ENCODE measurements around the gene NR2F2. TPM values are rescaled to one million over a fixed set of nuclear protein-coding genes. Genes with fewer than 3 reads are reported as not detected.

The NR2F2 gene
- total RNA-seq, 6 donors from 2014 or later, result 10.8 to 64.7 (median 30.1) TPM

GRCh38 chr15:96292635-96293034 lies 37.9 kb upstream of the NR2F2 start:
- H3K4me3 ChIP-seq, result no peak overlapping the region
- DNase-seq, result no peak
- H3K27me3 ChIP-seq, result no peaks in the 10 kb centered on the region
- H3K36me3 ChIP-seq, result no peaks in the 10 kb centered on the region
- TF ChIP-seq EP300 (IDR thresholded peaks at IDR 0.05) (no peak), CTCF (IDR thresholded peaks at IDR 0.05) (no peak), POLR2A (IDR thresholded peaks at IDR 0.05) (no peak), POLR2AphosphoS5 (IDR thresholded peaks at IDR 0.05) (no peak)
- no peak for ATAC-seq (ENCODE audit: low FRiP score in 2 of 2)
- 70 to 79% methylated on average over 2 of the region's 2 CpGs for WGBS, 2 donors
- H3K9me3 ChIP-seq, result no peaks in the 10 kb centered on the region
- H3K27ac ChIP-seq, result no peak overlapping the region
- no peaks in the 10 kb centered on the region for H3K4me1 ChIP-seq

GRCh38 chr15:96293441-96293840 lies 37.1 kb upstream of the NR2F2 start:
- WGBS, 2 donors, result 65 to 68% methylated on average over 4 of the region's 4 CpGs
- H3K27me3 ChIP-seq, result no peaks in the 10 kb centered on the region
- no peak overlapping the region for H3K4me3 ChIP-seq
- H3K36me3 ChIP-seq, result no peaks in the 10 kb centered on the region
- H3K9me3 ChIP-seq, result peaks cover 0 to 7% (median 0%) of the 10 kb centered on the region in 4 donors
- ATAC-seq (ENCODE audit: low FRiP score in 2 of 2) (no peak), DNase-seq (no peak)
- no peak overlapping the region for H3K27ac ChIP-seq
- TF ChIP-seq EP300 (IDR thresholded peaks at IDR 0.05) (no peak), CTCF (IDR thresholded peaks at IDR 0.05) (no peak), POLR2A (IDR thresholded peaks at IDR 0.05) (no peak), POLR2AphosphoS5 (IDR thresholded peaks at IDR 0.05) (no peak)
- no peaks in the 10 kb centered on the region for H3K4me1 ChIP-seq

- no peaks in the 10 kb centered on the region for H3K27me3 ChIP-seq
- H3K36me3 ChIP-seq, result no peaks in the 10 kb centered on the region
- peaks cover 0 to 11% (median 2%) of the 10 kb centered on the region in 4 donors for H3K9me3 ChIP-seq
- 74 to 77% methylated on average over 4 of the region's 4 CpGs for WGBS, 2 donors
- no peak overlapping the region for H3K27ac ChIP-seq
- H3K4me3 ChIP-seq, result no peak overlapping the region
- ATAC-seq (ENCODE audit: low FRiP score in 2 of 2) (no peak), DNase-seq (no peak)
- H3K4me1 ChIP-seq, result no peaks in the 10 kb centered on the region
- TF ChIP-seq POLR2A (IDR thresholded peaks at IDR 0.05) (no peak), POLR2AphosphoS5 (IDR thresholded peaks at IDR 0.05) (no peak), EP300 (IDR thresholded peaks at IDR 0.05) (no peak), CTCF (IDR thresholded peaks at IDR 0.05) (no peak)
Observed at GRCh38 chr15:96294766-96295165, 35.7 kb upstream of the NR2F2 start.

GRCh38 chr15:96296264-96296663 lies 34.2 kb upstream of the NR2F2 start:
- ATAC-seq (ENCODE audit: low FRiP score in 2 of 2) (no peak), DNase-seq (no peak)
- WGBS, 2 donors, result 59 to 62% methylated on average over 9 of the region's 9 CpGs
- Histone ChIP-seq H3K4me3 (no peak overlapping the region), H3K4me1 (no peaks in the 10 kb centered on the region), H3K27me3 (no peaks in the 10 kb centered on the region), H3K27ac (no peak overlapping the region), H3K9me3 (peaks cover 0 to 11% (median 2%) of the 10 kb centered on the region in 4 donors), H3K36me3 (no peaks in the 10 kb centered on the region)
- TF ChIP-seq CTCF (IDR thresholded peaks at IDR 0.05), result no peak
- TF ChIP-seq EP300 (IDR thresholded peaks at IDR 0.05), result no peak
- TF ChIP-seq POLR2A (IDR thresholded peaks at IDR 0.05), result no peak
- no peak for TF ChIP-seq POLR2AphosphoS5 (IDR thresholded peaks at IDR 0.05)

GRCh38 chr15:96297783-96298182 lies 32.7 kb upstream of the NR2F2 start:
- Histone ChIP-seq H3K4me3 (no peak overlapping the region), H3K36me3 (no peaks in the 10 kb centered on the region), H3K9me3 (peaks cover 0 to 11% (median 2%) of the 10 kb centered on the region in 4 donors), H3K27me3 (no peaks in the 10 kb centered on the region), H3K4me1 (no peaks in the 10 kb centered on the region), H3K27ac (no peak overlapping the region)
- 93 to 96% methylated on average over 4 of the region's 4 CpGs for WGBS, 2 donors
- TF ChIP-seq POLR2AphosphoS5 (IDR thresholded peaks at IDR 0.05), result no peak
- DNase-seq (no peak), ATAC-seq (ENCODE audit: low FRiP score in 2 of 2) (no peak)
